Mammary epithelial cell (primary cell): ENCODE measurements around the gene PAFAH1B2.

Experiments used
- CTCF ChIP-seq, 2 donors: IDR thresholded peaks in 1 of 2; conservative IDR thresholded peaks in 1 of 2; 2 replicates each; pipeline ENCODE4 v1.5.1; 2011 to 2012; ENCODE audit warnings: inconsistent platforms in 2 of 2, low read length in 2 of 2, mild to moderate bottlenecking in 2 of 2, control low read depth in 1 of 2, low read depth in 1 of 2; ENCODE audit not compliant: insufficient read depth in 1 of 2; ENCODE audit errors: extremely low read depth in 1 of 2
- EZH2 ChIP-seq: IDR thresholded peaks from 2 replicates; pipeline ENCODE4 v1.6.1; 2012; ENCODE audit warnings: low read length, inconsistent platforms, borderline replicate concordance

- TF ChIP-seq CTCF (conservative IDR thresholded peaks at IDR 0.05 in 1 of 2, IDR thresholded peaks at IDR 0.05 in 1 of 2; ENCODE audit: extremely low read depth in 1 of 2, insufficient read depth in 1 of 2, low read depth in 1 of 2, low read length in 2 of 2), result no peak
- no peak for TF ChIP-seq EZH2
These were observed 31.0 kb downstream of the PAFAH1B2 start for GRCh38 chr11:117175104-117175503.
